BLaER1 treated with 17β-estradiol and CSF1 and Interleukin-3, amounts not matched to agents 10 nM and 100 nM (cell line): ENCODE results near the gene MKI67.
A peak's percentile ranks its signal among the peaks of the same experiment; 100 is the strongest.

Experiments used
- H3K27ac ChIP-seq, 11 experiments: shearing (Covaris generic); formaldehyde crosslinking; 2 replicates each; pipeline ENCODE4 v1.8.1; 2022
- H3K27me3 ChIP-seq, 11 experiments: shearing (Covaris generic); formaldehyde crosslinking; 2 replicates each; pipeline ENCODE4 v1.8.1; 2022
- H3K36me3 ChIP-seq, 11 experiments: shearing (Covaris generic); formaldehyde crosslinking; 2 replicates each; pipeline ENCODE4 v1.8.1; 2022
- H3K4me1 ChIP-seq, 10 experiments: shearing (Covaris generic); formaldehyde crosslinking; 2 replicates each; pipeline ENCODE4 v1.8.1; 2022
- H3K4me2 ChIP-seq, 11 experiments: shearing (Covaris generic); formaldehyde crosslinking; 2 replicates each; pipeline ENCODE4 v1.8.1; 2022
- H3K4me3 ChIP-seq, 10 experiments: shearing (Covaris generic); formaldehyde crosslinking; 2 replicates each; pipeline ENCODE4 v1.8.1; 2022
- H3K9ac ChIP-seq, 11 experiments: shearing (Covaris generic); formaldehyde crosslinking; 2 replicates each; pipeline ENCODE4 v1.8.1; 2022
- H3K9me3 ChIP-seq, 11 experiments: shearing (Covaris generic); formaldehyde crosslinking; replicated peaks in 1 of 11; 2 replicates each; pipeline ENCODE4 v1.8.1; 2022
- H4K20me1 ChIP-seq, 11 experiments: shearing (Covaris generic); formaldehyde crosslinking; 2 replicates each; pipeline ENCODE4 v1.8.1; 2022
- Cebpa-rat ChIP-seq, 11 experiments: shearing (Covaris generic); IDR thresholded peaks; 2 replicates each; pipeline ENCODE4 v1.8.1; 2022

The MKI67 gene

DNA sequence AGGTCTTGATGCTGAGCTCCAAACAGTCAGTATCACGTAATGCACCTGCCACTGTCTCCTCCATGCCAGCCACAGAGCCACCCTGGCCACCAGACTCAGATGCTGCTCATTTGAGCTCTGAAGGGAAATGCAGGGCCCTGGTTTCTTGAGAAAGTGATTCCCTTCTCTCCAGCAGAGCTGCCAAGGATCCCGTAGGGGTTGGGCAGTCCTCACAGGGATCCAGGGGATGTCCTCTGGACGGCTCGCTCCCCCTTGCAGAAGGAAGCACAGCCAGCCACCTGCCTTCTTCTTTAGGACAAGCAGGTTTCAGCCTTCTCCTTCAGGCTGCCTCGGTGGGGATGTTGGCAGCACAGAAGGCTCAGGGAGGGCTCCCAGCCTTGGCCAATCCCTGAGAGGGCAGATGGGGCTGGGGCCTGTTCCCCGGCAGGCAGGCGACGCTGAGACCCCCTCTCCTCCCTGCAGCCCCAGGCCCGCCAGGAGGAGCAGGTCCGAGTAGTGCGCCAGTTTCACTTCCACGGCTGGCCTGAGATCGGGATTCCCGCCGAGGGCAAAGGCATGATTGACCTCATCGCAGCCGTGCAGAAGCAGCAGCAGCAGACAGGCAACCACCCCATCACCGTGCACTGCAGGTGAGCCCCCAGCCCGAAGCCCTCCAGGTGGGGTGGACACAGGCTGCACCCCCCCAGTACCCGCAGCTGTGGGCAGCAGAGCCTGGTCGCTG is 48.9 kb downstream of the MKI67 start:
- Histone ChIP-seq H3K4me2 (no peak overlapping the region), H3K9ac (peak overlapping the region in 1 of 11 experiments; percentile 21; a peak in 1 of 22 replicates), H4K20me1 (peaks cover 45 to 100% (median 99%) of the 10 kb centered on the region in 11 experiments; a peak in 21 of 22 replicates), H3K36me3 (peaks cover 99 to 100% (median 100%) of the 10 kb centered on the region in 11 experiments), H3K27ac (no peak overlapping the region), H3K9me3 (no peaks in the 10 kb centered on the region), H3K4me3 (no peak overlapping the region), H3K27me3 (no peaks in the 10 kb centered on the region), H3K4me1 (peaks cover 9 to 22% (median 14%) of the 10 kb centered on the region in 10 experiments; a peak in 18 of 20 replicates)
- TF ChIP-seq Cebpa-rat (IDR thresholded peaks at IDR 0.05) = no peak

DNA sequence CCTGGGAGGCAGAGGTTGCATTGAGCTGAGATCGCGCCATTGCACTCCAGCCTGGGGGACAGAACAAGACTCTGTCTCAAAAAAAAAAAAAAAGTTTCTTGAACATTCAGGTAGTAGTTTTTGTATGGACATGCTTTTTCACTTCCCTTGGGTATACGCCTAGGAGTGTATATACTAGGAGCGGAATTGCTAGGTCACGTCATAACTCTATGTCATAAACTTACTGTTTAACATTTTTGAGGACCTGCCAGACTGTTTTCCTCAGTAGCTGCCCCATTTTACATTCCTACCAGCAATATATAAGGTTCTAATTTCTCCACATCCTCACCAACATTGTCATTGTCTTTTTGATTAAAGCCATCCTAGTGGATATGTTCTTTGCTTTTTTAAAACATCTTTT is 51.6 kb downstream of the MKI67 start:
- H3K4me1 ChIP-seq = peaks cover 30 to 49% (median 38%) of the 10 kb centered on the region in 10 experiments

DNA sequence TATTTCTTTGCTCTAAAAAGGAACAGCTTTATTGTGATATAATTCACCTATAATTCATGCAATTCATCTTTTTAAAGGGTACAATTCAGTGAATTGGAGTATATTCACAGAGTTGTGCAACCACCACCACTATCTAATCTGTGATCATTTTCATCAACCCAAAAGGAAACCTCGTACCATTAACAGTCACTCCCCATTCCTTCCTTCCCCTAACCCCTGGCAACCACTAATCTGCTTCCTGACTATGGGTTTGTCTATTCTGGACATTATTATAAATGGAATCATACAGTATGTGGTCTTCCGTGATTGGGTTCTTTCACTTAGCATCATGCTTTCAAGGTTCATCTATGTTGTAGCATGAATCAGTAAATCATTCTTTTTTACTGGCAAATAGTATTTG is 52.3 kb downstream of the MKI67 start:
- TF ChIP-seq Cebpa-rat (IDR thresholded peaks at IDR 0.05) = no peak
- Histone ChIP-seq H3K4me1 (peaks cover 32 to 56% (median 42%) of the 10 kb centered on the region in 10 experiments), H3K4me3 (no peak overlapping the region), H3K4me2 (peak overlapping the region in 6 of 11 experiments; percentile 23 to 62 (median 44); a peak in 8 of 22 replicates), H3K9ac (0 out of 22 replicates have a peak overlapping the region, but pooled peaks of 1 of the 11 experiments have one; percentile 7), H3K36me3 (peaks cover 95 to 100% (median 99%) of the 10 kb centered on the region in 11 experiments), H3K9me3 (no peaks in the 10 kb centered on the region), H4K20me1 (peaks cover 30 to 98% (median 93%) of the 10 kb centered on the region in 11 experiments; a peak in 21 of 22 replicates), H3K27me3 (no peaks in the 10 kb centered on the region), H3K27ac (peak overlapping the region in 2 of 11 experiments; percentile 4 to 23; a peak in 1 of 22 replicates)

More for the DNA sequence above, 51.6 kb downstream of the MKI67 start:
- TF ChIP-seq Cebpa-rat (IDR thresholded peaks at IDR 0.05) = no peak
- H3K27ac ChIP-seq = 0 out of 22 replicates have a peak overlapping the region, but pooled peaks of 1 of the 11 experiments have one; percentile 23
- H3K9me3 ChIP-seq = no peaks in the 10 kb centered on the region
- peaks cover 100% of the 10 kb centered on the region in 11 experiments for H3K36me3 ChIP-seq
- H3K9ac ChIP-seq = no peak overlapping the region
- no peak overlapping the region for H3K4me3 ChIP-seq
- H4K20me1 ChIP-seq = peaks cover 30 to 100% (median 99%) of the 10 kb centered on the region in 11 experiments; a peak in 21 of 22 replicates
- H3K27me3 ChIP-seq = no peaks in the 10 kb centered on the region
- H3K4me2 ChIP-seq = no peak overlapping the region

DNA sequence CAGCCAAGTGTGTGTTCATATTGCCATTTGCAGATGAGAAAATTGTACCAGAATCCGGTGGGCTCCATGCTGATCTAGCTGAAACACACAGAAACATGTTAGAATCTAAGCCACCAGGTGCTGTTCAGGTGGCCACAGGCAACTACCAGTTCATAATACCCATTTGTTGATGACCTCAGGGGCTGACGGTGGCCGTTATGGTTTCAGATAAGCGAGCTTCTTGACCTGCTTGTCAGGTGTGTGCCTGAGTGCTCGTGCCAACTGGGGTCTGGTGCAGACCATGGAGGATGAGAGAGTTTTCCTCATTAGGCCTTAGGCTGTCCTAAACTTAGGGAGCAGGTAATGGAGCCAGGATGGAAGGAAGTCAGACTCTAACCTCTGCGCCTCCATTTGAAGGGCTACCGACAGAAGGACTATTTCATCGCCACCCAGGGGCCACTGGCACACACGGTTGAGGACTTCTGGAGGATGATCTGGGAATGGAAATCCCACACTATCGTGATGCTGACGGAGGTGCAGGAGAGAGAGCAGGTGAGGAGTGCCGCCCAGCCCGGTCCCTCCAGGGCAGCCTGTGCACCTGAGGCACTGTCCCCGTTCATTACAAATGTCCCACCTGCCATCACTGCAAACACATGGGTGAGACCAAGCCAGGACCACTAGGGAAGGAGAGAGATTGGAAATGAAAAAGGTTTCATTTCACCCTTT is 53.1 kb downstream of the MKI67 start:
- no peak for TF ChIP-seq Cebpa-rat (IDR thresholded peaks at IDR 0.05)
- peak overlapping the region in 10 of 11 experiments; percentile 3 to 62 (median 34); a peak in 19 of 22 replicates for H3K4me2 ChIP-seq
- H3K27ac ChIP-seq = peak overlapping the region in 4 of 11 experiments; percentile 4 to 17 (median 12); a peak in 4 of 22 replicates
- H3K36me3 ChIP-seq = peaks cover 95 to 100% (median 99%) of the 10 kb centered on the region in 11 experiments
- H3K27me3 ChIP-seq = no peaks in the 10 kb centered on the region
- H4K20me1 ChIP-seq = peaks cover 23 to 98% (median 85%) of the 10 kb centered on the region in 11 experiments; a peak in 21 of 22 replicates
- H3K9ac ChIP-seq = peak overlapping the region in 2 of 11 experiments; percentile 7 to 12; a peak in 1 of 22 replicates
- H3K4me3 ChIP-seq = no peak overlapping the region
- peaks cover 40 to 64% (median 50%) of the 10 kb centered on the region in 10 experiments for H3K4me1 ChIP-seq
- no peaks in the 10 kb centered on the region for H3K9me3 ChIP-seq

DNA sequence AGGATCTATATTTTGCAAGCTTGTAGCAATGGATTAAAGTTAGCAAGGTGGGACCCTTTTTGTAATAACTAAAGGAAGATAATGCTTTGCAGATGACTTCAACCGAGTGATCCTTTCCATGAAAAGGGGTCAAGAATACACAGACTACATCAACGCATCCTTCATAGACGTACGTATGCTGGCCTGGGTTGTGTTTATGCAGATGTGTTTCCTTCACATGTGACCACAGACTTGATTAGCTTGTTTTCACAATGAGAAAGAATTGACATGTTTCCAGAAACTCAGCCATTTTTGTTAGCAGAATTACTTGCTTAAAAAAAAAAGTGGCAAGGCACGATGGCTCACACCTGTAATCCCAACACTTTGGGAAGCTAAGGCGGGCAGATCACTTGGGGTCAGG is 54.2 kb downstream of the MKI67 start:
- Histone ChIP-seq H3K9me3 (no peaks in the 10 kb centered on the region), H4K20me1 (peaks cover 12 to 92% (median 75%) of the 10 kb centered on the region in 11 experiments; a peak in 21 of 22 replicates), H3K4me3 (no peak overlapping the region), H3K27me3 (no peaks in the 10 kb centered on the region), H3K9ac (no peak overlapping the region), H3K36me3 (peaks cover 95 to 100% (median 99%) of the 10 kb centered on the region in 11 experiments), H3K4me1 (peaks cover 51 to 75% (median 60%) of the 10 kb centered on the region in 10 experiments), H3K27ac (no peak overlapping the region), H3K4me2 (0 out of 22 replicates have a peak overlapping the region, but pooled peaks of 2 of the 11 experiments have one; percentile 50 to 62)
- TF ChIP-seq Cebpa-rat (IDR thresholded peaks at IDR 0.05) = no peak

DNA sequence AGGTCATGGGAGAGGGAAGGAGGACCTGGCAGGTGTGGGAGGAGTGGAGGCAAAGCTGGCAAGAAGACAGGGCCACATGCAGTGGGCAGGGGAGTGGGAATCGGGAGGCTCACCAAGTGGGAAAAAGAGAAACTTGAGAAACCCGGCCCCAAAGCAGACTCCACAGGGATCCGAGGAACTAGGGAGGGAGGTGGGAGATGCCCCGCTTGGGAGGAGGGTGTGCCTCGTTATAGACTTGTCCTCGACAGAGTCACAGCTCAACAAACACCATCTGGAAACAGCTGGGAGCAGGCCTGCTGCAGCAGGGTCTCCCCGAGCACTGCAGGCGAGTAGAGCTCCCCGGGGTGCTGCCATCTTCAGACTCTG is 54.8 kb downstream of the MKI67 start:
- peaks cover 57 to 81% (median 67%) of the 10 kb centered on the region in 10 experiments for H3K4me1 ChIP-seq
- H3K9ac ChIP-seq = peak overlapping the region in 9 of 11 experiments; percentile 31 to 60 (median 41); a peak in 15 of 22 replicates
- TF ChIP-seq Cebpa-rat (IDR thresholded peaks at IDR 0.05) = no peak
- no peaks in the 10 kb centered on the region for H3K9me3 ChIP-seq
- no peaks in the 10 kb centered on the region for H3K27me3 ChIP-seq
- H3K27ac ChIP-seq = peak overlapping the region; percentile 2 to 67 (median 41); a peak in 16 of 22 replicates
- H3K36me3 ChIP-seq = peaks cover 95 to 100% (median 99%) of the 10 kb centered on the region in 11 experiments
- peak overlapping the region in 8 of 11 experiments; percentile 1 to 44 (median 13); a peak in 8 of 22 replicates for H3K4me2 ChIP-seq
- H3K4me3 ChIP-seq = no peak overlapping the region; a peak in 1 of 20 replicates
- H4K20me1 ChIP-seq = peaks cover 6 to 86% (median 68%) of the 10 kb centered on the region in 11 experiments; a peak in 20 of 22 replicates

DNA sequence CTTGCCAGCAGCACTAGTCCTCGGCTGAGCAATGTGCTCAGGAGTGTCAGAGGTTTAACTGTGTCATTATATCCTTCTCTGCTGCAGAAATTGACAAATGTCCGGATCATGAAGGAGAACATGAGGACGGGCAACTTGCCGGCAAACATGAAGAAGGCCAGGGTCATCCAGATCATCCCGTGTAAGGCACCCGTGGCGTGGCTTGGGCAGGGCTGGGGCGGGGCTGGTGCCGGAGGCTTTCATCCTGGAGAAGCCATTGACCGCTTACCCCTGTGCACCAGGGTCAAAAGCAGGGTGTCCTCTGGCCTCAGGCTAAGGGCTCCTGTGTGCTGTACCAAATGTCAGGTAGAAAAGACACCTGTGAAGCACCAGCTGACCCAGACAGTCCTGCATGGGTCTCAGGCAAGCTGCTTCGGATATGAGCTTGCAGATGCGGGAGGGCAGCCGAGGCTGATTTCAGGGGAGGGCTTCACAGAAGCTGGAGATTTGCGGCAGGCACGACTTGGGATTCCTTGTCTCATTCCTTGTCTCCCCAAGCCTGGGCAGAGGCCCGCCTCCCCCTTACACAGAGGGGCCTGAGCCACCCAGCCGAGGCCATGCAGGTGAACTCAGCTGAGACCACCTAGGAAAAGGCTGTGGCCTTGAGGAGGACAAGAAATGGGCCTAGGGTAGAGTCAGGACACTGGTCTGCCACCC is 55.4 kb downstream of the MKI67 start:
- H3K4me2 ChIP-seq = peak overlapping the region in 8 of 11 experiments; percentile 1 to 46 (median 26); a peak in 8 of 22 replicates
- H3K4me3 ChIP-seq = no peak overlapping the region; a peak in 1 of 20 replicates
- TF ChIP-seq Cebpa-rat (IDR thresholded peaks at IDR 0.05) = no peak
- peak overlapping the region; percentile 31 to 60 (median 41); a peak in 17 of 22 replicates for H3K9ac ChIP-seq
- H3K9me3 ChIP-seq = no peaks in the 10 kb centered on the region
- H3K27me3 ChIP-seq = no peaks in the 10 kb centered on the region
- peaks cover 95 to 100% (median 99%) of the 10 kb centered on the region in 11 experiments for H3K36me3 ChIP-seq
- peak overlapping the region; percentile 29 to 68 (median 49); a peak in 18 of 22 replicates for H3K27ac ChIP-seq
- H4K20me1 ChIP-seq = peaks cover 6 to 81% (median 63%) of the 10 kb centered on the region in 11 experiments; a peak in 20 of 22 replicates
- H3K4me1 ChIP-seq = peaks cover 62 to 87% (median 72%) of the 10 kb centered on the region in 10 experiments

DNA sequence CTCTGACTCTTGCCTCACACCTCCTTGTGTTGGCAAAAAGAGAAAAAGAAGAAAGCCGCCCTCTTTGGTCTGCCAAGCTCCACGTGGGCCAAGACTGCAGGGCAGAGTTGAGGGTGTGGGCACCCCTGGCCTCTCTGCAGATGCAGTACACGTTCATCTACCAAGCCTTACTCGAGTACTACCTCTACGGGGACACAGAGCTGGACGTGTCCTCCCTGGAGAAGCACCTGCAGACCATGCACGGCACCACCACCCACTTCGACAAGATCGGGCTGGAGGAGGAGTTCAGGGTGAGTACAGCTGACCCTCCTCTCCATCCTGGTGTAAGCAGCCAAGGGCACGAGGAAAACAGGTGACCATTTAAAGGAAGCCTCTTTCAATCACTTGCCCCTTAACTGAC is 56.1 kb downstream of the MKI67 start:
- no peaks in the 10 kb centered on the region for H3K27me3 ChIP-seq
- peak overlapping the region in 8 of 11 experiments; percentile 1 to 59 (median 38); a peak in 12 of 22 replicates for H3K4me2 ChIP-seq
- TF ChIP-seq Cebpa-rat (IDR thresholded peaks at IDR 0.05) = no peak
- no peaks in the 10 kb centered on the region for H3K9me3 ChIP-seq
- peak overlapping the region; percentile 29 to 68 (median 49); a peak in 19 of 22 replicates for H3K27ac ChIP-seq
- H3K36me3 ChIP-seq = peaks cover 95 to 100% (median 99%) of the 10 kb centered on the region in 11 experiments
- H3K4me1 ChIP-seq = peaks cover 69 to 94% (median 79%) of the 10 kb centered on the region in 10 experiments
- peak overlapping the region; percentile 16 to 59 (median 42); a peak in 14 of 22 replicates for H3K9ac ChIP-seq
- 0 out of 20 replicates have a peak overlapping the region, but pooled peaks of 1 of the 10 experiments have one; percentile 15 for H3K4me3 ChIP-seq
- peaks cover 6 to 73% (median 56%) of the 10 kb centered on the region in 11 experiments; a peak in 19 of 22 replicates for H4K20me1 ChIP-seq
